B cell (primary cell): ENCODE measurements around the gene STX18.

ENCODE experiments used
- CTCF ChIP-seq: fragments of 200-600 bp; IDR thresholded peaks from one replicate; pipeline ENCODE4 v1.8.0; 2022; ENCODE audit warnings: antibody characterized with exemption, mild to moderate bottlenecking
- EZH2 ChIP-seq: IDR thresholded peaks from 2 replicates; pipeline ENCODE4 v1.6.1; 2012; ENCODE audit warnings: borderline replicate concordance, low read depth, mild to moderate bottlenecking, moderate library complexity, low read length; ENCODE audit not compliant: insufficient read depth, poor library complexity, severe bottlenecking

GRCh38 chr4:4534515-4535145 is 7.2 kb downstream of the STX18 start:
- TF ChIP-seq CTCF (no peak), EZH2 (no peak)
